A549 (cell line): ENCODE data around the gene FUCA1. TPM values are rescaled to one million over a fixed set of nuclear protein-coding genes. Genes with fewer than 3 reads are reported as not detected.

Experiments
- ATAC-seq, 2 experiments: fragments of 200-7000 bp in 1 of 2; fragments of >200 bp in 1 of 2; cut with Nextera tagmentation in 1 of 2; cut with Tn5 transposase in 1 of 2; 3 replicates each; pipeline versions ENCODE4 v1.8.0 to v1.9.1; 2018 to 2020; ENCODE audit warnings: mild to moderate bottlenecking in 1 of 2, moderate library complexity in 1 of 2
- CTCF ChIA-PET: fragments of 300-600 bp; sonication (Branson Sonifier 250); formaldehyde crosslinking; extraction: SDS; loops from one replicate; lab custom pipeline; 2021; ENCODE audit warnings: antibody characterized with exemption, inconsistent platforms; lab: Yijun Ruan, JAX
- POLR2A ChIA-PET: fragments of 350-600 bp; formaldehyde crosslinking; extraction: SDS; loops from one replicate; lab custom pipeline; 2021; ENCODE audit warnings: antibody characterized with exemption, inconsistent platforms; lab: Yijun Ruan, JAX
- DNase-seq, 2 experiments: peaks; one replicate each; pipeline versions ENCODE4 v3.0.0 to v3.0.0-alpha.2; 2011 to 2016; ENCODE audit warnings: low read depth in 1 of 2, low spot score in 1 of 2
- FAIRE-seq: peaks from 2 replicates; lab custom pipeline; 2011; peaks lifted over from hg19 to GRCh38; lab: Jason Lieb, UNC
- H3K27ac ChIP-seq, 2 experiments: fragments of >200 bp; sonication (Bioruptor Twin); formaldehyde crosslinking; 3 replicates each; pipeline ENCODE4 v1.5.1; 2016 to 2017
- H3K4me1 ChIP-seq: fragments of >200 bp; sonication (Bioruptor Twin); formaldehyde crosslinking; 3 replicates; pipeline ENCODE4 v1.6.1; 2016
- H3K4me2 ChIP-seq: fragments of >200 bp; sonication (Bioruptor Twin); formaldehyde crosslinking; 3 replicates; pipeline ENCODE4 v1.6.1; 2016
- H3K4me3 ChIP-seq: fragments of >200 bp; sonication (Bioruptor Twin); formaldehyde crosslinking; 3 replicates; pipeline ENCODE4 v1.5.1; 2016
- H3K9me3 ChIP-seq: fragments of >200 bp; sonication (Bioruptor Twin); formaldehyde crosslinking; 3 replicates; pipeline ENCODE4 v1.6.1; 2016
- BCL3 ChIP-seq: fragments of >200 bp; sonication (Bioruptor Twin); formaldehyde crosslinking; IDR thresholded peaks from 3 replicates; pipeline ENCODE4 v1.6.1; 2016
- BHLHE40 ChIP-seq: IDR thresholded peaks from 2 replicates; pipeline ENCODE4 v1.6.1; 2012; ENCODE audit warnings: low read depth, low read length, inconsistent platforms
- CBX8 ChIP-seq: fragments of 200-600 bp; sonication (generic); IDR thresholded peaks from 2 replicates; pipeline ENCODE4 v1.6.1; 2016
- CEBPB ChIP-seq, 2 experiments: fragments of >200 bp in 1 of 2; sonication (Bioruptor Twin) in 1 of 2; formaldehyde crosslinking in 1 of 2; IDR thresholded peaks; 2 replicates each; pipeline ENCODE4 v1.6.1; 2012 to 2016
- CHD2 ChIP-seq: fragments of 150-350 bp; IDR thresholded peaks from 2 replicates; pipeline ENCODE4 v1.6.1; 2014; ENCODE audit warnings: low read length; ENCODE audit not compliant: partially characterized antibody
- CHD4 ChIP-seq: fragments of 200-600 bp; sonication (generic); IDR thresholded peaks from 2 replicates; pipeline ENCODE4 v1.6.1; 2016; ENCODE audit warnings: antibody characterized with exemption, mild to moderate bottlenecking, borderline replicate concordance
- E2F6 ChIP-seq: IDR thresholded peaks from 2 replicates; pipeline ENCODE4 v1.6.1; 2012; ENCODE audit warnings: low read depth, borderline replicate concordance
- EHF ChIP-seq: fragments of 250-450 bp; sonication (Bioruptor Pico); IDR thresholded peaks from 2 replicates; pipeline ENCODE4 v1.5.0; 2020; ENCODE audit warnings: mild to moderate bottlenecking
- FOXS1 ChIP-seq: fragments of 250-450 bp; sonication (Bioruptor Pico); IDR thresholded peaks from 2 replicates; pipeline ENCODE4 v1.5.0; 2020; ENCODE audit warnings: mild to moderate bottlenecking, moderate library complexity
- GATA3 ChIP-seq: IDR thresholded peaks from 2 replicates; pipeline ENCODE4 v1.6.1; 2012; ENCODE audit warnings: borderline replicate concordance
- HDAC2 ChIP-seq: fragments of 200-600 bp; sonication (generic); IDR thresholded peaks from 2 replicates; pipeline ENCODE4 v1.6.1; 2016
- HMGXB4 ChIP-seq: fragments of 250-450 bp; sonication (Bioruptor Pico); IDR thresholded peaks from 2 replicates; pipeline ENCODE4 v1.5.0; 2021; ENCODE audit warnings: mild to moderate bottlenecking, moderate library complexity, borderline replicate concordance
- HOXA7 ChIP-seq: fragments of 250-450 bp; sonication (Bioruptor Pico); IDR thresholded peaks from 2 replicates; pipeline ENCODE4 v1.5.0; 2020; ENCODE audit warnings: mild to moderate bottlenecking, moderate library complexity
- JUN ChIP-seq, 2 experiments: fragments of >200 bp; sonication (Bioruptor Twin); formaldehyde crosslinking; IDR thresholded peaks; 2 replicates in 1 of 2; 3 replicates in 1 of 2; pipeline ENCODE4 v1.6.1; 2016 to 2017
- KDM5A ChIP-seq: fragments of 200-600 bp; sonication (generic); IDR thresholded peaks from 2 replicates; pipeline ENCODE4 v1.6.1; 2016; ENCODE audit warnings: antibody characterized with exemption, mild to moderate bottlenecking
- MAX ChIP-seq: IDR thresholded peaks from 2 replicates; pipeline ENCODE4 v1.6.1; 2012
- MAZ ChIP-seq: fragments of 150-350 bp; IDR thresholded peaks from 2 replicates; pipeline ENCODE4 v1.6.1; 2014; ENCODE audit warnings: antibody characterized with exemption, low read depth, low read length, borderline replicate concordance
- MYC ChIP-seq: IDR thresholded peaks from 2 replicates; pipeline ENCODE4 v1.6.1; 2012; ENCODE audit warnings: mild to moderate bottlenecking, inconsistent platforms, low read length, improper control_type of control experiment, borderline replicate concordance
- NPAS2 ChIP-seq: fragments of 250-450 bp; sonication (Bioruptor Pico); IDR thresholded peaks from 2 replicates; pipeline ENCODE4 v1.8.0; 2022; ENCODE audit warnings: mild to moderate bottlenecking, moderate library complexity, borderline replicate concordance
- PBX3 ChIP-seq: IDR thresholded peaks from 2 replicates; pipeline ENCODE4 v1.6.1; 2012
- PHF8 ChIP-seq: fragments of 200-600 bp; sonication (generic); IDR thresholded peaks from 2 replicates; pipeline ENCODE4 v1.6.1; 2016; ENCODE audit warnings: low read depth, mild to moderate bottlenecking, antibody characterized with exemption, moderate library complexity, borderline replicate concordance
- POLR2A ChIP-seq: IDR thresholded peaks from 2 replicates; pipeline ENCODE4 v1.6.1; 2012; ENCODE audit warnings: mild to moderate bottlenecking, low read length
- RAD21 ChIP-seq, 2 experiments: fragments of >200 bp in 1 of 2; sonication (Bioruptor Twin) in 1 of 2; formaldehyde crosslinking in 1 of 2; IDR thresholded peaks in 1 of 2; conservative IDR thresholded peaks in 1 of 2; 2 replicates in 1 of 2; 3 replicates in 1 of 2; pipeline ENCODE4 v1.6.1; 2012 to 2018; ENCODE audit warnings: inconsistent platforms in 1 of 2
- RCOR1 ChIP-seq: fragments of 150-350 bp; IDR thresholded peaks from 2 replicates; pipeline ENCODE4 v1.6.1; 2014; ENCODE audit warnings: antibody characterized with exemption, low read length, low read depth
- RFX5 ChIP-seq: fragments of 450-650 bp; IDR thresholded peaks from 2 replicates; pipeline ENCODE4 v1.7.1; 2014; ENCODE audit warnings: antibody characterized with exemption, mild to moderate bottlenecking, moderate library complexity
- TFCP2L1 ChIP-seq: fragments of 250-450 bp; sonication (Bioruptor Pico); IDR thresholded peaks from 2 replicates; pipeline ENCODE4 v1.5.0; 2021; ENCODE audit warnings: mild to moderate bottlenecking
- TP53 ChIP-seq: fragments of 250-450 bp; sonication (Bioruptor Pico); IDR thresholded peaks from 2 replicates; pipeline ENCODE4 v1.5.0; 2021; ENCODE audit warnings: mild to moderate bottlenecking, moderate library complexity
- USF2 ChIP-seq: fragments of 450-650 bp; IDR thresholded peaks from 2 replicates; pipeline ENCODE4 v1.6.1; 2014; ENCODE audit warnings: antibody characterized with exemption
- ZSCAN20 ChIP-seq: fragments of 250-450 bp; sonication (Bioruptor Pico); IDR thresholded peaks from 2 replicates; pipeline ENCODE4 v1.8.0; 2022; ENCODE audit warnings: mild to moderate bottlenecking, moderate library complexity
- WGBS: methylation state at CpG from one replicate; pipeline ENCODE4 v1.1.6; 2017; ENCODE audit errors: missing lambda C conversion rate; 5-methylcytosine and 5-hydroxymethylcytosine counted together
- polyA plus RNA-seq, 4 experiments: library from polyadenylated mRNA; depleted of rRNA in 3 of 4; stranded (reverse); fragments of >200 nt; fragmentation: RNase III in 1 of 4; extraction: RNeasy Plus Mini Kit Qiagen cat#74134 plus additional on column Dnase treatment in 1 of 4; gene quantifications; 2 replicates in 3 of 4; 3 replicates in 1 of 4; pipeline ENCODE4 v1.2.3, GENCODE V29; 2011 to 2017

The FUCA1 gene
- polyA plus RNA-seq, 2 of the 4 experiments (the other 2 are of a cell fraction), result 9.7 to 16.1 TPM

GRCh38 chr1:23825076-23825761 is 42.9 kb downstream of the FUCA1 start, which contains the start of gene HMGCL:
Gene HMGCL (minus strand): TSS chr1:23825429. CDS start chr1:23825415, 14 bp downstream.
- DNase-seq (peak; percentile 83), FAIRE-seq (no peak), ATAC-seq (peak; percentile 96 to 98)
- WGBS, result 3% methylated on average over 13 of the region's 42 CpGs
- Histone ChIP-seq H3K4me1 (no peaks in the 10 kb centered on the region; the same call in 1 of the 3 replicates), H3K9me3 (no peaks in the 10 kb centered on the region), H3K4me2 (peak within 1 kb of the TSS; percentile 82), H3K27ac (peak within 1 kb of the TSS; percentile 85 to 100), H3K4me3 (peak within 1 kb of the TSS; percentile 80)
- TF ChIP-seq JUN (IDR thresholded peaks at IDR 0.05), result peak in 1 of 2 experiments; percentile 86; a peak in 3 of 5 replicates
- no peak for TF ChIP-seq ZSCAN20 (CRISPR knock-in tag)
- TF ChIP-seq KDM5A, result peak; percentile 94
- TF ChIP-seq FOXS1, result no peak
- 0 out of 3 replicates have a peak, but pooled peaks have one; percentile 33 for TF ChIP-seq BCL3
- no peak for TF ChIP-seq TP53 (CRISPR knock-in tag)
- no peak for TF ChIP-seq MYC
- TF ChIP-seq MAX, result peak; percentile 70; the same call in 1 of the 2 replicates
- peak; percentile 84 for TF ChIP-seq POLR2A
- peak; percentile 81; the same call in 1 of the 2 replicates for TF ChIP-seq PHF8
- TF ChIP-seq USF2, result peak; percentile 75
- TF ChIP-seq PBX3, result peak; percentile 84
- no peak for TF ChIP-seq GATA3
- CTCF ChIA-PET, result interaction anchor here (0.6 to 8.4 kb wide), 3 partner anchors 16 to 91 kb away, joined by 3 to 57 read pairs (median 6); no protein-coding TSS in a partner anchor
- POLR2A ChIA-PET, result interaction anchor here (0.6 to 1.6 kb wide), 6 partner anchors 9 to 342 kb away, joined by 3 to 9 read pairs (median 4); partner anchors contain the start of gene PITHD1

GRCh38 chr1:23824711-23825075 is 43.4 kb downstream of the FUCA1 start:
- FAIRE-seq (no peak), DNase-seq (no peak), ATAC-seq (0 out of 6 replicates have a peak, but pooled peaks of 1 of the 2 experiments have one; percentile 20)
- Histone ChIP-seq H3K27ac (peak overlapping the region; percentile 85 to 100), H3K9me3 (no peaks in the 10 kb centered on the region), H3K4me3 (peak overlapping the region; percentile 80), H3K4me2 (peak overlapping the region; percentile 82), H3K4me1 (no peaks in the 10 kb centered on the region; the same call in 2 of the 3 replicates)
- WGBS, result 3% methylated on average over 8 of the region's 8 CpGs
- TF ChIP-seq HDAC2, result no peak
- TF ChIP-seq ZSCAN20 (CRISPR knock-in tag), result no peak
- TF ChIP-seq BHLHE40, result no peak
- TF ChIP-seq E2F6, result no peak
- TF ChIP-seq CBX8, result no peak
- TF ChIP-seq CHD2, result no peak
- TF ChIP-seq RFX5, result no peak
- no peak for TF ChIP-seq CEBPB (IDR thresholded peaks at IDR 0.05)
- no peak for TF ChIP-seq TFCP2L1
- no peak for TF ChIP-seq CHD4
- no peak for TF ChIP-seq RCOR1
- no peak for TF ChIP-seq MAX
- TF ChIP-seq HOXA7 (CRISPR knock-in tag), result no peak
- no peak for TF ChIP-seq MAZ
- no peak for TF ChIP-seq HMGXB4 (CRISPR knock-in tag)
- no peak for TF ChIP-seq NPAS2 (CRISPR knock-in tag)
- no peak for TF ChIP-seq EHF (CRISPR knock-in tag)
- no peak for TF ChIP-seq FOXS1
- TF ChIP-seq RAD21 (conservative IDR thresholded peaks at IDR 0.05 in 1 of 2, IDR thresholded peaks at IDR 0.05 in 1 of 2), result no peak
- POLR2A ChIA-PET, result interaction anchor here (1.1 to 1.6 kb wide), 2 partner anchors 14 to 46 kb away, joined by 7 to 9 read pairs; partner anchors contain the start of gene PITHD1
- CTCF ChIA-PET, result interaction anchor here (1.8 to 8.4 kb wide), 2 partner anchors 15 to 30 kb away, joined by 6 to 57 read pairs; no protein-coding TSS in a partner anchor
